Measurements from ENCODE around the gene RPL38.

RPL38 gene

DNA sequence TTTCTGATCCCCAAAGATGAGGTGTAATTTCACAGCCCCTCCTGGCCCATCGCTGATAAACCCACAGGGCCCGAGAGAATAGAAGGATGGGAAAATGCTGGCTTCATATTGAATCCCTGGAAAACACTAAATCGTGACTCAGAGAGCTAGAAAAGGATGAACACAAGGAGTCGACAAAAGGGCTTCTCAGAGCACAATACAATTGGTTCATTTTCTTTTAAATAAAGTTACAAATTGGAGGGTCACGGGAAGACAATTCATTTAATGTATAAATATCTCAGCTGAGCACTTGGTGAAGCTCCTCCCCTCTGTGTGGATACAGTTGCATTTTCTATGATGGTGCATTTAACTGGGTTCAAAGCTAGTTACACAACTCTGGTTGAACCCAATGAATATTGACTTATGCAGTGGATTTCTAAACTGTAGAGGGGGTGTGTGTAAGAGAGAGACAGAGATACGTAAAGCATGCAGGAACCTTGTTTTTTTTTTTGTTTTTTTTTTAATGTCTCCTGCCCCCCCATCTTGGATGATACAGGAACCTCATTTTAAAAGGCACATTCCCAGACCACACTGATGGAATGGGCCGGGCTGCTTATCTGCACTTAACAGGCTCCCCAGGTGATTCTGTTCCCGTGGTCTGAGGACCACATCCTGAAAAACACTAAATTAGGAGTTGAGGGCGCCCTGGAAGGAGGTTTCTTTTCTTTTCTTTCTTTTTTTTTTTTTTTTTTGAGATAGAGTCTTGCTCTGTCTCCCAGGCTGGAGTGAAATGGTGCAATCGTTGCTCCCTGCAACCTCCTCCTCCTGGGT, 24.0 kb downstream of the RPL38 start:
- no peak for DNase-seq

DNA sequence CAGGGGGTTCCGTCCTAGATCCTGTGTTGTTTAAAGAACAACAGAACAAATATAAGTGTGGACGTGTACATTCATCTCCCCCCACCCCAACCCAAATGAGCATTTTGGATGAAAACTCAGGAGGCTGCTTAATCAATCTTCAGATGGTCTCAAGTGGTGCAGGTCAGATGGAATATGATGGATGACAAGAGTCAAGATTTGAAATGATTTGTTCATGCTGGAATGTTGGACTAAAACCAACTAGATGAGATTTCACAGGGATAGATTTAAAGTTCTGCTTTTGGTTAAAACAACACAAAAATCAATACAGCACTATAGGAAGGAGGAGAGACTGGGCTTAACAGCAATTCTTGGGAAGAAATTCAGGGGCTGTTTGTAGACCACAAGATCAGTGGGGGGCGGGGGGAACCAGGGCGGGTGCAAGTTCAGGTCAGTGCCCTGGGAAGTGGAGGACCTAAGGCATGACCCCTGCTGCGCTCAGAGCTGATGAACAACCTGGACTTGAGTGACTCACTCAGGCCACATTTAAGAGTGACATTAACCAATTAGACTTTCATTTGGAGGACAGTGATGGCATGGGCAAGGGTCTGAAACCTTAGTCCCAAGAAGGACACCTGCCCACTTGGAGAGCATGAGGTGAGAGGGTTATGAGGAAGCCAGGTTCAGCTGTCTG, 25.0 kb downstream of the RPL38 start:
- DNase-seq: no peak

DNA sequence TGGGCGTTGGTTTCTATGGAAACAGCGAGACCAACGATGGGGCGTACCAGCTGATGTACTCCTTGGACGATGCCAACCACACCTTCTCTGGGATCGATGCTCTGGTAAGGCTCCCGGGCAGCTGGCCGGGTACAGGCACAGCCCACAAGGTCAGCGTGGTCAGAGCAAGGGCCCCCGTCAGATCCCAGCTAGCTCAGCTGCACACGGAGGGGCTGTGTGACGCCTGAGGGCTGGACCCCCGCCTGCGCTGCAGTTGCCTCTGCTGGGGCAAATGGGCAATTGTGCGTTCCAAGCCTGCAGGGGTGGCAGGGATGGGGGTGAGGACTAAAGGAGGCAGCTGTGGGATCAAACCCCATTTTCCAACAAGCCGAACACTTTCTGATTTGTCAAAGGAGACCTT, 27.4 kb downstream of the RPL38 start:
- no peak for DNase-seq

DNA sequence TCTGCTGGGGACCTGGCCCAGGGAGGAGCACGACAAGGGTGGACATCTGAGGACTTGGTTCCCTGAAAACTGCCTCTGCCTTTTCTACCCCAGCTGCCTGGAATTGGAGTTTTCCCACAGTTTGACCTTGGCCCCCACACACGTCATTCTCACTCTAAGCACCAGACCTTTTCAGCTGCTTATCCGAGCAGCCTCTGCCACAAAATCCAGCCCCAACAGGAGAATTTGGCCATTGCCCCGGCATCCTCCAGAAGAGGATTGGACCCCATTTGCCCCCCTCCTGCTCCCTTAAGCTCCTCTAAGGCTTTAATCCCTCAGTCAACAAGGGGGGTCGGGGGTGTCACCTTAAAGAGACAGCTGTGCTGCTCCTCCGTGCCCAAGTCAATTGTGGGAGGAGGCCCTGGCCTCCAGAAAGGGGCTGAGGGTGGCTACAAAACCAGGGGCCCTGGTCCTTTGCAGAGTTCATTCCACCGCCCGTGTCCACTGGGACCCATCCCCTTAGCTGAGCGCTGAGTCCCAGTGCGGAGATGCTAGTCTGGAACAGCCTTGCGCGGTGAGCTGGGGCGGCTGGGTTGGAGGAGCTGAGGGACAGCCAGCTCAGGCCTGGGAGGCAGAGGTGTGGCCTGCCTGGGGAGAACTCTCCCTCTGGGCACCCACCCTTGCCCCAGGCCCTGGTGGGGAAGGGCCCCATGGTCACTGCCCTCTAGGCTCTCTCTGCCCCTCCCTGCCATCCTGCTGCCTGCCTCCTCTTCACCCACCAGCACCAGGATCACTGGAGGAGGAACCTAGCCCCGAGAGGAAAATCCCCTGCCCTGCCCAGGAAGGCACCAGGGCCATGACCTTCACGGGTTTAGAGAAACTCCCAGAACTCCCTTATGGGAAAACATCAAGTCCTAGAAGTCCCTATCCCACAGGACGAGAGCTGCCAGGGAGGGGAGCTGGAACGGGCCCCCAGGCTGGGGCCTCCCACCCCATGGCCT, 28.7 kb downstream of the RPL38 start:
- no peak for DNase-seq

DNA sequence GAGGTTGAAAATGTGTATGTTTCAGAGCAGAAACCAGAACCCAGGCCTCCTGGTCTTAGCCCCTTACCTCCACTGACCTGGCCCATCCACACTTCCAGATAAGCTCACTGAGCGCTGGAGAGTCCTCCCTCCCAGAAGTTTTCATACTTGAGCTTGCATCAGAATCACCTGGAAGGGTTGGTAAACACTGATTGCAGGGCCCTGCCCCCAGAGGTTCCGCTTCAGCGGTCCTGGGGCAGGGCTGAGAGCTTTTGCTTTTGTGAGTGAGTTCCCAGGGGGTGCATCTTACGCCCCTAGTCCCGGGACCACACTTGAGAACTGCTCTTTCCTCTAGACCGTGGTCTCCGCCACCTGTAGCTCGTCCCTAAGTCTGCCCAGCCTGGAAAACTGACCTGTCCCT, 30.5 kb downstream of the RPL38 start:
- no peak for DNase-seq

DNA sequence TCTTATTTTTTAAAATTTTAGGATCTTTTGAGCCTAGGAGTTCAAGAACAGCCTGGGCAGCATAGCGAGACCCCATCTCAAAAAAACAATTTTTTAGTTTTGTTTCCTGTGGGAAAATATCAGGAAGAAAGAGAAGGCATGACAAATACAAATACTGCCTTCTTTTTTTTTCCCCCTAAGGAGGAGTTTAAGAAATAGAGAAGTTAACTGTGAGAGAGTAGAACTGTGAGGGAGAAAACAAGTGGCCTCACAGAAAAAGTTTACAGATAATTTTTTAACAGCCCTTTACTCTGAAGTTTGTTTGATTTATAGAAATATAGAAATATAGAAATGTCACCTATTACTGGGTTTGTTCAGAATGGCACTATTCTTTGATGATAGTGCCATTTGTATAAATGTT, 31.0 kb downstream of the RPL38 start:
- DNase-seq: no peak

DNA sequence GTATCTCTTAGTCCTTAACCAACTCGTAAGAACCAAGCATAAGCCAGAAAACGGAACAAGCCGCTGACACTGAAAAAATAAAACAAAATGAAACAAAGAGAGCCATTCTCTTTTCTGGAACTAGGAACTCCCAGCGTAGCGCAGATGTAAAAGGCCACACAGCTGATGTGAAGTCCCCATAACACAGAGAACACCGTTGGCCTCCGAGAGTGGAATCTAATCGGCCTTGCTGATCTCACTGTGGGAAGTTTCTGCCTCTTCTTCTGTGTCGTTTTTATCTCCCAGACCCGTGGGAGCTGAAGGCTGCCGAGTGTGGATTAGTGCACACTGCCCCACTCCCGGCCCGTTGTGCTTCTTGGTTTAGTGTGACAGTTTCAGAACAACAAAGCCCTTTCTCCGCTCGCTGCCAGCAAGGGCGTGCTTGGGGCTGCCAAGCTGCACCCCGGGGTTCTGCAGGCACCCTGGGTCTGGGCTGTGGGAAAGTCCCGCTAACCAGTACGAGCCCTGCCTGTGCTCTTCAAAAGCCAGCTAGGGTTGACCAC, 31.6 kb downstream of the RPL38 start:
- no peak for DNase-seq

DNA sequence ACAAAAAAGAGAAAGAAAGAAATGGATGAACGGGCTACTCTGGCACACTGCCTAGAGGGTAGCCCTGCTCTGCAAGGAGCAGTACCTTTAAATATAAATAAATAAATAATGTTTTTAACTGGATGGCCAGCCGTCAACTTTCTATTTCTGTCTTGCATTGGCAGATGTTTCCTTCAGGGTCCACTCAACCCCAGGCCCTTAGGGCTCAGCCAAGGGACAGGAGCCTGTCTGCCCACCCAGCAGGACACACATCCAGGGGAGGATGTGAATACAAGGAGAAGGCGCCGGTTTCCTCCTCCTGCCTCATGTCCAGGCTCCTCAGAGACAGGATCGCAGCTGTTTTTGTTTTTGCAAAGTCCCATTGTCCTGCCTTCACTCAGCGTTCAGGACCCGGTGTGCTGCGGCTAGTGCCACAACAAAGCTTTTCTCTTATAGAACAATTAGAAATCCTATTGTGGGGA, 32.5 kb downstream of the RPL38 start:
- no peak for DNase-seq

DNA sequence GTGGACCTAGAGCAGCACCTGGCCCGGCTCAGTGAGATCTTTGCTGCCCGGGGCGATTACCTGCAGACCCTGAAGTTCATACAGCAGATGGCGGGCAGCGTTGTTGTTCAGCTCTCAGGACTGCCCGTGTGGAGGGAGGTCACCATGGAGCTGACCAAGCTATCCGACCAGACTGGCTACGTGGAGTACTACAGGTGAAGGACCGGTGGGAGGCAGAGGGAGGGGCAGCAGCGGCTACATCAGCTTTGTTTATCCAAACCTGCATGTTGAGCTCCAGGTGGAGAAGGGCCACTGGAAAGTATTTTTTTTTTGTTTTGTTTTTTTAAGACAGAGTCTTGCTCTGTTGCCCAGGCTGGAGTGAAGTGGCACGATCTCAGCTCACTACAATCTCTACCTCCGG, 33.8 kb downstream of the RPL38 start:
- DNase-seq: no peak

DNA sequence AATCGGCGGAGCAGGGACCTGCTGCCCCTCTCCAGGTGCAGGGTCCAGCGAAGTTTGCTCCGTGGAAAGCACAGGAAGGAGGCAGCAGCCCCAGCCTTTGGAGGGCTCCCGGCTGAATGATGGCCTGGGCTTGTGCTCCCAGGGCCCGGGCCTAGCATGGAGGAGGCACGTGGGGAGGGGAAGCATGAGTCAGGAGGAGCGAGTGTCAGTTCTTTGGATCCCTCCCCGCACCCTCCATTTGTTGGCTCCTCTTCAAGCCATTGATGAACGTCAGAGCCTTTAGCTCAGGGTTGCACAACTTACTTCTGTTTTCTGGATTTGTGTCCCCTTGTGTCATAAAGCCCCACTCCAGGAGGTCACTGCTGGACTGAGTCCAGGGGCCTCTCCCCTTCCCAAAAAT, 35.7 kb downstream of the RPL38 start:
- DNase-seq: no peak

DNA sequence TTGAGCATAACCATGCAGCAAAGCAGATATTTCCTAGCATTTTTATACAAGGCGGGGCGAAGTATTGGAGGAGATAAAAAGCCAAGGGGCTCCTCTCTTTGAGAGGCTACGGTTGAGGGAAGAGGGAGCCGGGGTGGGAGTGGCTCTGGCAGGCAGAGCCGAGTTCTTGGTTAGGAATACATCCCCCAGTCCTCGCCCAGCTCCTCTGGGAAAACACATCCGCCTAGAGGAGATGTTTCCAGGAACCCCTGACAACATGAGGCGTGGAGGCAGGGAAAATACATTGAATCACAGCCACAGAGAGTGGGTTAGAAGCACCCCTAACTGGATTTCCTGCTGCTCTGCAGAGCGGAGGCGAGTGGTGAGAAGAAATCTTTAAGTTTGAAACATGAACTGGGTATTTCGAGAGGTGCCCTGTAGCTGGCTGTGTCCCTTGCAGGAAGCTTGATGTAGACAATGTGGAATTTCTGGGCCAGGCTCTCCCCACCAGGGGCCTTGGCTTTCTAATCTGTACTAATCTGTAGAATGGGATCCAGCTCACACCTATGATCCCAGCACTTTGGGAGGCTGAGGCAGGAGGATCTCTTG, 37.2 kb downstream of the RPL38 start:
- no peak for DNase-seq

DNA sequence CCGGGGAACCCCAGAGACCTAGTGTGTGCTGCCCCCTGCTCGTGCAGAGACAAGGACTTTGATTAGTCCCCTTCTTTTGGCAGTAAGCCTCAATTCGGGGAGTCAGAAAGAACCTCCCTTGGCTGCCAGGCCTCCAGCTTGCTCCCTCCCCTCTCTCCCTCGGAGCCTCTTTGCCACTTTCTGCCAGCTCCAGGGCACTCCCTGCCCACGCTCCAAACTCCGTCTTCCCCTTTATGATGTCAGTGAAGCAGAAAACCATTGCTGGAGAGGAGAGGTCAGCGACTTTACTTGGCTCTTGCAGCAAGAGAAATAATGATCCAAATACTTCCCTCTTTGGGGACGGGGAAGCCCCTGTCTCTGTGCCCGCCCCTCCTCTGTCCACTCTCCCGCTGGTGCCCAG, 38.0 kb downstream of the RPL38 start:
- DNase-seq: no peak

DNA sequence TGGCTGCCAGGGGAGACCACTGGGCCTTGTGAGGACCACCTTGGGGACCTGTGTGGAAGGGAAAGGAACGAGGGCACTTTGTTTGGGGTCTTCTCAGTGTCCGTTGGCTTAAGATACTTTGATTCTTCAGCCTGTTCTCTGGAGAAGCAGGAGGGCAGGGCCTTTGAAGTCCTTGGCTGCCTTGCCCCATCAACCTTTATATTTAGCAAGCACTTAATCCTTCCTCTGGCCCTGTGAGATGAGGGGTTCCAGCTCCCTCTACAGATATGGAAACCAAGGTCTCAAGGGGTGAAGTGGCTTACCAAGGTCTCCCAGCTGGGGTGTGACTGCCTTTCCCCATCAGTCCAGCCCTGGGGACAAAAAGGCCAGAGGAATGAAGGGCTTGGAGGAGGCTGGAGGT, 38.4 kb downstream of the RPL38 start:
- DNase-seq: no peak

DNA sequence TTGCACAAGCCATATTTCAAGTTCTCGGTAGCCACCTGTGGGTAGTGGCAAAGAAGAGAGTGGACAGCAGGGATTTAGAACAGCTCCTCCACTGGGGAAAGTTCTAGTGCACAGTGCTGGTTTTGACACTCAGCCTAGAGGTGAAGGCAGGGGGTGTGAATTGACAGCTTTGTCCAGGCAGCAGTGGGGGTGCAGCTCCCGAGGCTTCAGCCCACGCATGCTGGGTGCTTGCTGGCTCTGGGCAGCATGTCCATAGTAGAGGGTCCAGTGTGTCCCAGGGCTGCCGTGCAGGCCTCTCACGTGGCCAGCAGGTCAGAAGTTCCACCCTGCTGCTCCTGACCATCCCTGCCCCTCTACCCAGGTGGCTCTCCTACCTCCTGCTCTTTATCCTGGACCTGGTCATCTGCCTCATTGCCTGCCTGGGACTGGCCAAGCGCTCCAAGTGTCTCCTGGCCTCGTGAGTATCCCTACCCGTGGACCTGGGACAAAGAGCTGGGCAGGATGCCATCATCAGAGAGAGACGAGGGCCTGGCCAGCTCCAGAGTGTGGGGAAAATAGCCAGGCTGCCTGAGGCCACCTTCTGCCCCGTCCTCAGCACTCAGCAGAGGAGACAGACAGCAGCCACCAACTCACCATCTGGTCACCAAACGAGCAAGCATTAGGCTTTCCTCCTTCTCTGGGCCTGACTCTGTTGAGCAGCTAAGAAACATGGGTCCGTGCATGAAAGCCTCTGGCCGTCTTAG, 39.7 kb downstream of the RPL38 start:
- DNase-seq: no peak

DNA sequence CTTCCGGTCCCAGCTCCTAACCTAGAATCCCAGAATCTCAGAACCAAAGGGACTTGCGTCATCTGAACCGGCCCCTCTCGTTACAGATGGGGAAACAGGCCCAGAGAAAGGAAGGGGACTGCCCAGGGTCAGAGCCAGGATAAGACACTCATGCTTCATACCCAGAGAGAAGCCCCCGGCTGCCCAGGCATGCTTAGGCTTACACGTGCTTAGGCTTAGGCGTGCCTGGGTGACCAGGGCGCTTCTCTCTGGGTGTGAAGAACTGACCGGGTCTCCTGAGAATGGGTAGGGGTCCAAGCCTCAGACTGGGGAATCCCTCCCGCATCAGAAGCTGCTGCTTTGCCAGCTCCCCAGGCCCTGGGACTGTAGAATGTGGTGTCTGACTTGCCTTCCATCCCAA, 40.6 kb downstream of the RPL38 start:
- no peak for DNase-seq

DNA sequence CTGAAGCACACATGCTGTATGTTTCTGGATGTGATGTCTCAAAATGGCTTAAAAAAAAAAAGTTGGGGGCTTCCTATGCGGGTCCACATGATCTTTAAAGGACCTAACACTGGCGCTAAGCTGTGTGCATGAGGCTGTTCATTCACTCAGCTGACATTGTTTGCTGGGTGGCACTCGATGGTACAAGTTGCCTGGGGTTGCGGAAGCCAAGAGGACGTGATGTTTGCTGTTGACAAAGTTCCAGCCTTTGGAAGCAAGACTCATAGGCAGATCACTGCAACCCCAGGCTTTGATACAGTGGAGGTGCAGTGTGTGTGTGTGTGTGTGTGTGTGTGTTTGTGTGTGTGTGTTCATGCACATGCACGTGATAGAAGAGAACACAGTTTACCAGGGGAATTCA, 41.1 kb downstream of the RPL38 start:
- no peak for DNase-seq

DNA sequence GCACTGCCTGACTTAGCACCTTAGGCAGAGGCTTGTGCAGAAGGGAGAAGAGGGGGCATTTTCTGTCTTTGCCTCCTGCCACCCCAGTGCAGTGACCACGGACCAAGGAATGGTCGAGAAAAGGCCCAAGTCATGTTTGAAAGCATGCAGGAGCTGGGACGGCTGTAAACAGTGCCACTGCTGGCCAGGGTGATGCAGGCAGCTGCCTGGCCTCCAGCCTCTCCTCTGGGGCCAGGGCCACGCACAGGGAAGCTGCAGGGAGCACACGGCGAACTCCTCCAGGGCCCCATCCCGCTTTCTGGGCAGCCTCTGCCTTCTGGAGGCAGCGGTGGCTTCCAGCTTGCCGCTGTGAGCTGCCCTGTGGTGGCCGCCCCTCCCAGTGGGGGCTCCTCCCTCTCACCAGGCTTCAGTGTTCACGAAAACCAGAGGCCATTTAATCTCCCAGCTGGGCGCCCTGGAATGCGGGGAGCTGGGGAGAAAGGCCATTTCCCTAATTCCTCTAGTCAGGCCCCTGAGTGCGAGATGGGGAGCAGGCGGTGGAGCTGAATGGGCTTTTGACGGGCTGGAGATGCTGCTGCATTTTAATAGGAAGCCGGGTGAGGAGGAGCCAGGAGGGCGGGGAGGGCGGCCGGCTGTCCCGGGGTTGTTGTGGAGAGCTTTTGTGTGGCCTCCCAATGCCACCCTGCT, 41.8 kb downstream of the RPL38 start:
- DNase-seq: no peak

DNA sequence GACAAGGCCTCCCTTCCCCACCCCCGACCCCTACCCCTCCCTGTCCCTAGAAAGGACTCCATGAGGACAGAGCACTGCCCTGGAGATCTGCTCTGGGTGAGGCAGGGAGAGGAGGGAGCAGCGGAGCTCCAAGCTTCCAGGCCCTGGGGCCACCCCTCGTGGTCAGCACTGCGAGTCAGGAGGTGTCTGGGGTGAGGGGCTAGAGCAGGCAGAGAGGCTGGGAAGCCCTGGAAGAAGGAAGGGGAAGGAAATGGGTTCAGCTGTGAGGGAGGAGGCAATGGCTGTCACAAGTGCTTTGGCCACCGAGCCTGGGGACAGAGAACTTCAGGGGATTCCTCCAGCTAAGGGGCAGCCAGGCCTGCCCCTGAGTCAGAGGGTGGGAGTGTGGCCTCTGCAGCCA, 42.4 kb downstream of the RPL38 start:
- DNase-seq: no peak

DNA sequence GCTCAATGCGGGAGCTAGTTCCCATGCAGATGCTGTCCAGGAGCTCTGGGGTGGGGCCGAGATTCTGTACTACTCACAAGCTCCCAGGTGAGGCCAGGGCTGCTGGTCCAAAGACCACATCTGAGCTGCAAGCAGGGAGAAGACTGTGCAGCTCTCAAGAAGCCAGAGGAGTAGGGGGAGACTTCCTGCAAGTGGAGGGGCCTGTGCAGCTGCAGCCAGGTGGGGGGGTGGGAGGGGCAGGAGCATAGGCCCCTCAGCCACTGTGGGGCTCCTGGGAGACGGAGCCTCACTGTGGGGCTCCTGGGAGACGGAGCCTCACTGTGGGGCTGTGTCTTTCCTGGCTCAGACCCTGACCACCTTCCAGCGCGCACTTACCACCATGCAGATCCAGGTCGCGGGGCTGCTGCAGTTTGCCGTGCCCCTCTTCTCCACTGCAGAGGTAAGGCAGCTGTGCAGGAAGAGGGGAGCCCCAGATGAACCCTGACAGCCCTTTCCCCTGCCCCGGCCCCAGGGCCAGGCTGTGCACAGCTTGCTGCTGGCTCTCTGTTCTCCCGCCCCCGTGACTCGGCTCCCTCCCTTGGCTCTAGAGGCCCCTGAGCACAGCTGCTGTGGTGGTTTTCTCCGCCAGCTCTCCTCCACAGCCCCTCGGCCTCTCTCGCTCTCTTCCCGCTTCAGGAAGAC, 46.3 kb downstream of the RPL38 start:
- DNase-seq: no peak

DNA sequence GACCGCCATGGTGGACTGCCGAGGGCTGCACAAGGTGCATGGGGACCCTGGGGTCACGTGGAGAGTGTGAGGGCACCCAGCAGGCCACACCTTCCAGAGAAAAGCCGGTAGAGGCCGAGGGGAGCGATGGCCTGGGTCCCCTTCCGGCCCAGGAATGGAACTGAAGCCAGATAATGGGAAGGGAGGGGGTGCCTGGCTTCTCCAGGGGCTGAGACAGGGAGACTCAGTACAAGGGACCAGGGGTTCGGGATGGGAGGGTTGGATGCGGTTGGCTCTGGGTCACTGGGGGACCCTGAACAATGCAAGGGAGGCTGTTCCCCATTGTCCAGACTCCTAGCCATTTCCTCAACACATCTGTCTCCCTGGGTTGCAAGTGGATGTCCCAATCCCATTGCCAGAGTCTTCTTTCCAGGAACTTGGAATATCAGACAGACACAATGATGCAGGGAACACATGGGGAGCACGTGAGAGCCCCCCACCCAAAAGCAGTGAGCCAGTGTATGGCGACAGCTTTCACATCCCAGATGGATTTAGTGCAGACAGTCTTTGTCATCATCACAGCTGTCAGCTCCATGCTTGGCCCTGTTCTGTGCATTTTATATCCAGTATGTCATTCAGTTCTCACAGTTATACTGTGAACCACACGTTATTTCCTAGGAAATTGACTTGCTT, 47.0 kb downstream of the RPL38 start:
- no peak for DNase-seq
